IMR-90 (cell line): Measurements from ENCODE around the gene SLX4IP.
A peak's percentile ranks its signal among the peaks of the same experiment; 100 is the strongest.

Experiments
- CEBPB ChIP-seq: IDR thresholded peaks from 2 replicates; pipeline ENCODE4 v1.6.1; 2012; ENCODE audit warnings: low read depth, low read length, improper control_type of control experiment
- FOS ChIP-seq: fragments of 150-350 bp; IDR thresholded peaks from 2 replicates; pipeline ENCODE4 v1.6.1; 2016; ENCODE audit warnings: low read depth, low read length
- MXI1 ChIP-seq: IDR thresholded peaks from 2 replicates; pipeline ENCODE4 v1.6.1; 2012; ENCODE audit warnings: low read depth, mild to moderate bottlenecking, low read length, moderate library complexity, borderline replicate concordance
- TF ChIP-seq, protein P1 (sequence below): conservative IDR thresholded peaks from 2 replicates; pipeline ENCODE4 v1.5.1; 2012; ENCODE audit warnings: mild to moderate bottlenecking, low read depth, low read length, improper control_type of control experiment
- TF ChIP-seq, protein P2 (sequence below): fragments of 150-350 bp; IDR thresholded peaks from 2 replicates; pipeline ENCODE4 v1.6.1; 2017; ENCODE audit warnings: mild to moderate bottlenecking, antibody characterized with exemption, low read length, low read depth
- TF ChIP-seq, protein P3 (sequence below): fragments of 150-350 bp; IDR thresholded peaks from 2 replicates; pipeline ENCODE4 v1.6.1; 2016; ENCODE audit warnings: low read depth, mild to moderate bottlenecking, low read length, moderate library complexity, borderline replicate concordance

DNA sequence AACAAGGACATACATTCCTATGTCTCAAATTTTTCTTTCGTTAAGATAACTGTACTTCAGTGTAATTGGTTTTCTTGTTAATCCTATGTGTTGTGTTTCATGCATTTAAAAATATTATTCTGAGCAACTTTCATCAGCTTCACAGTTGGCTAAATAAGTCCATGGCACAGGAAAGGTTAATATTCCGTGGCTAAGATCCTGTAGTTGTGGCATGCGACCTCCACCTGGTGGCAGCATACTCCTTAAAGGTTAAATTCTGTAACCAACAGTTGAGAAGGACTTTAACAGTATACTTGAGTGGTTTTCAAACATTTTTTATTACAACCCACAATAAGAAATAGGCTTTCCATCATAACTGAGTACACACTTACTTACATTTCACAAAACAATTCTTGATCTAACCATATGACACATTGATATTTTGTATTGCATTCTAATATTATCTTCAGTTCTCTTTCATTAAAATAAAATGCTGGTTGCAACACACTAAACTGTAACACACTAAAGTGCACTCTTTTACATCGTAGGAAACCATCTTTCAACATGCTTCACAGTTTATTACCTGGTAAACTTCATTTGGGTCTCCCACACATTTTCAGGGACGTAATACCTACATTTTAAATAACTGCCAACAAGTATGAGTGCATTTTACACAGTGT, 118.3 kb downstream of the SLX4IP start:
- TF ChIP-seq, protein P1, sequence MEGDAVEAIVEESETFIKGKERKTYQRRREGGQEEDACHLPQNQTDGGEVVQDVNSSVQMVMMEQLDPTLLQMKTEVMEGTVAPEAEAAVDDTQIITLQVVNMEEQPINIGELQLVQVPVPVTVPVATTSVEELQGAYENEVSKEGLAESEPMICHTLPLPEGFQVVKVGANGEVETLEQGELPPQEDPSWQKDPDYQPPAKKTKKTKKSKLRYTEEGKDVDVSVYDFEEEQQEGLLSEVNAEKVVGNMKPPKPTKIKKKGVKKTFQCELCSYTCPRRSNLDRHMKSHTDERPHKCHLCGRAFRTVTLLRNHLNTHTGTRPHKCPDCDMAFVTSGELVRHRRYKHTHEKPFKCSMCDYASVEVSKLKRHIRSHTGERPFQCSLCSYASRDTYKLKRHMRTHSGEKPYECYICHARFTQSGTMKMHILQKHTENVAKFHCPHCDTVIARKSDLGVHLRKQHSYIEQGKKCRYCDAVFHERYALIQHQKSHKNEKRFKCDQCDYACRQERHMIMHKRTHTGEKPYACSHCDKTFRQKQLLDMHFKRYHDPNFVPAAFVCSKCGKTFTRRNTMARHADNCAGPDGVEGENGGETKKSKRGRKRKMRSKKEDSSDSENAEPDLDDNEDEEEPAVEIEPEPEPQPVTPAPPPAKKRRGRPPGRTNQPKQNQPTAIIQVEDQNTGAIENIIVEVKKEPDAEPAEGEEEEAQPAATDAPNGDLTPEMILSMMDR = peak; percentile 85
- TF ChIP-seq CEBPB = 0 out of 2 replicates have a peak, but pooled peaks have one; percentile 0
- TF ChIP-seq, protein P2, sequence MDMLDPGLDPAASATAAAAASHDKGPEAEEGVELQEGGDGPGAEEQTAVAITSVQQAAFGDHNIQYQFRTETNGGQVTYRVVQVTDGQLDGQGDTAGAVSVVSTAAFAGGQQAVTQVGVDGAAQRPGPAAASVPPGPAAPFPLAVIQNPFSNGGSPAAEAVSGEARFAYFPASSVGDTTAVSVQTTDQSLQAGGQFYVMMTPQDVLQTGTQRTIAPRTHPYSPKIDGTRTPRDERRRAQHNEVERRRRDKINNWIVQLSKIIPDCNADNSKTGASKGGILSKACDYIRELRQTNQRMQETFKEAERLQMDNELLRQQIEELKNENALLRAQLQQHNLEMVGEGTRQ = no peak
- TF ChIP-seq FOS = no peak
- TF ChIP-seq, protein P3, sequence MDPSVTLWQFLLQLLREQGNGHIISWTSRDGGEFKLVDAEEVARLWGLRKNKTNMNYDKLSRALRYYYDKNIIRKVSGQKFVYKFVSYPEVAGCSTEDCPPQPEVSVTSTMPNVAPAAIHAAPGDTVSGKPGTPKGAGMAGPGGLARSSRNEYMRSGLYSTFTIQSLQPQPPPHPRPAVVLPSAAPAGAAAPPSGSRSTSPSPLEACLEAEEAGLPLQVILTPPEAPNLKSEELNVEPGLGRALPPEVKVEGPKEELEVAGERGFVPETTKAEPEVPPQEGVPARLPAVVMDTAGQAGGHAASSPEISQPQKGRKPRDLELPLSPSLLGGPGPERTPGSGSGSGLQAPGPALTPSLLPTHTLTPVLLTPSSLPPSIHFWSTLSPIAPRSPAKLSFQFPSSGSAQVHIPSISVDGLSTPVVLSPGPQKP = no peak
- no peak for TF ChIP-seq MXI1
